ENCODE results near the gene ETV1. TPM values are rescaled to one million over a fixed set of nuclear protein-coding genes. Genes with fewer than 3 reads are reported as not detected.

The ETV1 gene
- total and polyA plus RNA-seq, 4 donors: 34.9 to 59.6 (median 41.7) TPM

GRCh38 chr7:13979671-13980435 lies 9.6 kb downstream of the ETV1 start:
- peak overlapping the region; percentile 55 for H3K27ac ChIP-seq (ENCODE audit: low read depth, low read length)
- H3K9me3 ChIP-seq (ENCODE audit: control insufficient read depth, insufficient read depth, low read length): no peaks in the 10 kb centered on the region
- DNase-seq (ENCODE audit: low read depth in 4 of 6, low spot score in 6 of 6): no peak
- no peaks in the 10 kb centered on the region for H3K4me1 ChIP-seq (ENCODE audit: control insufficient read depth, insufficient read depth, low read length)
- no peak overlapping the region for H3K4me3 ChIP-seq (ENCODE audit: low read depth, low read length)
- H3K36me3 ChIP-seq (ENCODE audit: control insufficient read depth, insufficient read depth, low read length): no peaks in the 10 kb centered on the region
- H3K27me3 ChIP-seq (ENCODE audit: control insufficient read depth, insufficient read depth, low read length): no peaks in the 10 kb centered on the region
- WGBS (ENCODE audit: insufficient coverage): no CpG with 5 or more reads among the region's 5 CpGs

- no peak for DNase-seq (ENCODE audit: low read depth in 4 of 6, low spot score in 6 of 6)
- H3K27ac ChIP-seq (ENCODE audit: low read depth, low read length): no peak overlapping the region
- 75% methylated on average over 4 of the region's 4 CpGs for WGBS (ENCODE audit: insufficient coverage)
These were observed 12.9 kb downstream of the ETV1 start for GRCh38 chr7:13976594-13976993.

GRCh38 chr7:13965077-13965476 lies 24.4 kb downstream of the ETV1 start:
- Histone ChIP-seq H3K9me3 (ENCODE audit: control insufficient read depth, insufficient read depth, low read length) (no peaks in the 10 kb centered on the region), H3K4me3 (ENCODE audit: low read depth, low read length) (no peak overlapping the region), H3K4me1 (ENCODE audit: control insufficient read depth, insufficient read depth, low read length) (no peaks in the 10 kb centered on the region), H3K36me3 (ENCODE audit: control insufficient read depth, insufficient read depth, low read length) (no peaks in the 10 kb centered on the region), H3K27ac (ENCODE audit: low read depth, low read length) (no peak overlapping the region), H3K27me3 (ENCODE audit: control insufficient read depth, insufficient read depth, low read length) (no peaks in the 10 kb centered on the region)
- WGBS (ENCODE audit: insufficient coverage): no CpG with 5 or more reads among the region's 6 CpGs
- DNase-seq (ENCODE audit: low read depth in 4 of 6, low spot score in 6 of 6): no peak

More at GRCh38 chr7:13976594-13976993, 12.9 kb downstream of the ETV1 start:
- H3K4me1 ChIP-seq (ENCODE audit: control insufficient read depth, insufficient read depth, low read length): no peaks in the 10 kb centered on the region
- no peaks in the 10 kb centered on the region for H3K36me3 ChIP-seq (ENCODE audit: control insufficient read depth, insufficient read depth, low read length)
- no peak overlapping the region for H3K4me3 ChIP-seq (ENCODE audit: low read depth, low read length)
- H3K27me3 ChIP-seq (ENCODE audit: control insufficient read depth, insufficient read depth, low read length): no peaks in the 10 kb centered on the region
- no peaks in the 10 kb centered on the region for H3K9me3 ChIP-seq (ENCODE audit: control insufficient read depth, insufficient read depth, low read length)

- no CpG with 5 or more reads among the region's 2 CpGs for WGBS (ENCODE audit: insufficient coverage)
- no peak overlapping the region for H3K27ac ChIP-seq (ENCODE audit: low read depth, low read length)
- DNase-seq (ENCODE audit: low read depth in 4 of 6, low spot score in 6 of 6): no peak
These were observed 25.5 kb downstream of the ETV1 start for GRCh38 chr7:13963925-13964324.

GRCh38 chr7:13955494-13955893 lies 34.0 kb downstream of the ETV1 start:
- H3K27ac ChIP-seq (ENCODE audit: low read depth, low read length): no peak overlapping the region
- no peaks in the 10 kb centered on the region for H3K36me3 ChIP-seq (ENCODE audit: control insufficient read depth, insufficient read depth, low read length)
- H3K27me3 ChIP-seq (ENCODE audit: control insufficient read depth, insufficient read depth, low read length): no peaks in the 10 kb centered on the region
- H3K9me3 ChIP-seq (ENCODE audit: control insufficient read depth, insufficient read depth, low read length): no peaks in the 10 kb centered on the region
- no peak overlapping the region for H3K4me3 ChIP-seq (ENCODE audit: low read depth, low read length)
- no peaks in the 10 kb centered on the region for H3K4me1 ChIP-seq (ENCODE audit: control insufficient read depth, insufficient read depth, low read length)
- no CpG with 5 or more reads among the region's 2 CpGs for WGBS (ENCODE audit: insufficient coverage)
- DNase-seq (ENCODE audit: low read depth in 4 of 6, low spot score in 6 of 6): peak in 1 of 6 donors; percentile 43

More at GRCh38 chr7:13963925-13964324, 25.5 kb downstream of the ETV1 start:
- Histone ChIP-seq H3K4me3 (ENCODE audit: low read depth, low read length) (no peak overlapping the region), H3K9me3 (ENCODE audit: control insufficient read depth, insufficient read depth, low read length) (no peaks in the 10 kb centered on the region), H3K4me1 (ENCODE audit: control insufficient read depth, insufficient read depth, low read length) (no peaks in the 10 kb centered on the region), H3K27me3 (ENCODE audit: control insufficient read depth, insufficient read depth, low read length) (no peaks in the 10 kb centered on the region), H3K36me3 (ENCODE audit: control insufficient read depth, insufficient read depth, low read length) (no peaks in the 10 kb centered on the region)

GRCh38 chr7:13953368-13953767 lies 36.1 kb downstream of the ETV1 start:
- H3K4me3 ChIP-seq (ENCODE audit: low read depth, low read length): no peak overlapping the region
- no peaks in the 10 kb centered on the region for H3K36me3 ChIP-seq (ENCODE audit: control insufficient read depth, insufficient read depth, low read length)
- 76% methylated on average over 3 of the region's 3 CpGs for WGBS (ENCODE audit: insufficient coverage)
- no peaks in the 10 kb centered on the region for H3K9me3 ChIP-seq (ENCODE audit: control insufficient read depth, insufficient read depth, low read length)
- no peak for DNase-seq (ENCODE audit: low read depth in 4 of 6, low spot score in 6 of 6)
- H3K27me3 ChIP-seq (ENCODE audit: control insufficient read depth, insufficient read depth, low read length): no peaks in the 10 kb centered on the region
- no peak overlapping the region for H3K27ac ChIP-seq (ENCODE audit: low read depth, low read length)
- no peaks in the 10 kb centered on the region for H3K4me1 ChIP-seq (ENCODE audit: control insufficient read depth, insufficient read depth, low read length)

- no peaks in the 10 kb centered on the region for H3K36me3 ChIP-seq (ENCODE audit: control insufficient read depth, insufficient read depth, low read length)
- peak in 1 of 6 donors; percentile 22 for DNase-seq (ENCODE audit: low read depth in 4 of 6, low spot score in 6 of 6)
These were observed 36.5 kb downstream of the ETV1 start for GRCh38 chr7:13952921-13953320.

GRCh38 chr7:13949939-13950338 lies 39.5 kb downstream of the ETV1 start:
- H3K4me1 ChIP-seq (ENCODE audit: control insufficient read depth, insufficient read depth, low read length): no peaks in the 10 kb centered on the region
- WGBS (ENCODE audit: insufficient coverage): 89% methylated on average over 2 of the region's 4 CpGs
- no peaks in the 10 kb centered on the region for H3K27me3 ChIP-seq (ENCODE audit: control insufficient read depth, insufficient read depth, low read length)
- H3K4me3 ChIP-seq (ENCODE audit: low read depth, low read length): no peak overlapping the region
- no peaks in the 10 kb centered on the region for H3K36me3 ChIP-seq (ENCODE audit: control insufficient read depth, insufficient read depth, low read length)
- no peak overlapping the region for H3K27ac ChIP-seq (ENCODE audit: low read depth, low read length)
- H3K9me3 ChIP-seq (ENCODE audit: control insufficient read depth, insufficient read depth, low read length): no peaks in the 10 kb centered on the region
- DNase-seq (ENCODE audit: low read depth in 4 of 6, low spot score in 6 of 6): no peak

More at GRCh38 chr7:13952921-13953320, 36.5 kb downstream of the ETV1 start:
- Histone ChIP-seq H3K9me3 (ENCODE audit: control insufficient read depth, insufficient read depth, low read length) (no peaks in the 10 kb centered on the region), H3K4me1 (ENCODE audit: control insufficient read depth, insufficient read depth, low read length) (no peaks in the 10 kb centered on the region), H3K27ac (ENCODE audit: low read depth, low read length) (no peak overlapping the region), H3K4me3 (ENCODE audit: low read depth, low read length) (no peak overlapping the region), H3K27me3 (ENCODE audit: control insufficient read depth, insufficient read depth, low read length) (no peaks in the 10 kb centered on the region)
- WGBS (ENCODE audit: insufficient coverage): 100% methylated on average over 2 of the region's 2 CpGs

- no peaks in the 10 kb centered on the region for H3K4me1 ChIP-seq (ENCODE audit: control insufficient read depth, insufficient read depth, low read length)
- no peaks in the 10 kb centered on the region for H3K9me3 ChIP-seq (ENCODE audit: control insufficient read depth, insufficient read depth, low read length)
- H3K27ac ChIP-seq (ENCODE audit: low read depth, low read length): no peak overlapping the region
- no peaks in the 10 kb centered on the region for H3K36me3 ChIP-seq (ENCODE audit: control insufficient read depth, insufficient read depth, low read length)
- H3K27me3 ChIP-seq (ENCODE audit: control insufficient read depth, insufficient read depth, low read length): no peaks in the 10 kb centered on the region
- H3K4me3 ChIP-seq (ENCODE audit: low read depth, low read length): no peak overlapping the region
- no CpG with 5 or more reads among the region's 2 CpGs for WGBS (ENCODE audit: insufficient coverage)
- DNase-seq (ENCODE audit: low read depth in 4 of 6, low spot score in 6 of 6): peak in 1 of 6 donors; percentile 50
These were observed 40.0 kb downstream of the ETV1 start for GRCh38 chr7:13949445-13949844.

All from spinal cord (tissue), 10 donors.